Upper lobe of left lung (tissue), 6 donors: ENCODE results near the gene MYO18B. TPM values are rescaled to one million over a fixed set of nuclear protein-coding genes. Genes with fewer than 3 reads are reported as not detected.

Source experiments
- ATAC-seq, 2 donors: fragments of 200-7000 bp; cut with Tn5 transposase; one replicate each; pipeline ENCODE4 v1.9.1; 2022; ENCODE audit warnings: mild to moderate bottlenecking in 2 of 2, moderate library complexity in 2 of 2; ENCODE audit not compliant: low FRiP score in 2 of 2
- DNase-seq, 2 donors: peaks; one replicate each; pipeline ENCODE4 v3.0.0-alpha.2; 2019 to 2020
- H3K27ac ChIP-seq, 4 donors: fragments of 200-600 bp; sonication (generic); one replicate each; pipeline ENCODE4 v1.5.1; 2016 to 2019
- H3K27me3 ChIP-seq, 4 donors: fragments of 200-600 bp; sonication (generic); one replicate each; pipeline ENCODE4 v1.5.1; 2017 to 2019
- H3K36me3 ChIP-seq, 4 donors: fragments of 200-600 bp; sonication (generic); one replicate each; pipeline ENCODE4 v1.5.1; 2016 to 2019
- H3K4me1 ChIP-seq, 4 donors: fragments of 200-600 bp; sonication (generic); one replicate each; pipeline ENCODE4 v1.5.1; 2018 to 2019
- H3K4me3 ChIP-seq, 4 donors: fragments of 200-600 bp; sonication (generic); one replicate each; pipeline ENCODE4 v1.5.1; 2017 to 2019; ENCODE audit warnings: mild to moderate bottlenecking in 2 of 4, moderate library complexity in 1 of 4
- H3K9me3 ChIP-seq, 4 donors: fragments of 200-600 bp; sonication (generic); one replicate each; pipeline ENCODE4 v1.5.1; 2018 to 2019
- EP300 ChIP-seq, 4 donors: sonication (generic); formaldehyde crosslinking; IDR thresholded peaks; one replicate each; pipeline ENCODE4 v1.5.1; 2017; ENCODE audit warnings: antibody characterized with exemption in 4 of 4, control low read depth in 2 of 4
- POLR2A ChIP-seq, 4 donors: fragments of 450-650 bp; IDR thresholded peaks; one replicate each; pipeline ENCODE4 v1.5.1; 2016 to 2017; ENCODE audit warnings: antibody characterized with exemption in 4 of 4, mild to moderate bottlenecking in 2 of 4
- POLR2AphosphoS5 ChIP-seq, 2 donors: sonication (generic); formaldehyde crosslinking; IDR thresholded peaks; one replicate each; pipeline ENCODE4 v1.5.1; 2017; ENCODE audit warnings: antibody characterized with exemption in 2 of 2
- WGBS, 2 donors: methylation state at CpG; one replicate each; pipeline ENCODE4 v1.1.5; 2017 to 2018; 5-methylcytosine and 5-hydroxymethylcytosine counted together
- total RNA-seq, 6 donors: library from RNA; depleted of rRNA in 4 of 6; stranded (reverse); fragments of >200 nt in 4 of 6; gene quantifications; one replicate each; pipeline versions ENCODE4 v1.1.0 to v1.2.1, GENCODE V29; 2016 to 2021
- TF ChIP-seq, protein P1 (sequence below), 6 experiments: fragments of 450-650 bp in 4 of 6; fragments of 200-600 bp in 2 of 6; sonication (generic) in 2 of 6; IDR thresholded peaks; one replicate each; pipeline ENCODE4 v1.5.1; 2016 to 2019; ENCODE audit warnings: antibody characterized with exemption in 6 of 6
- donor health status: DM: no; HTN: no; CAD: no; lungs with moderate emphysema.
- donor health status: DM: no; HTN: yes; CAD: no; lungs with severe emphysema.

Gene MYO18B
- total RNA-seq, 6 donors from 2014 or later, result 0.09 to 1.3 (median 0.17) TPM; not detected in 3

DNA sequence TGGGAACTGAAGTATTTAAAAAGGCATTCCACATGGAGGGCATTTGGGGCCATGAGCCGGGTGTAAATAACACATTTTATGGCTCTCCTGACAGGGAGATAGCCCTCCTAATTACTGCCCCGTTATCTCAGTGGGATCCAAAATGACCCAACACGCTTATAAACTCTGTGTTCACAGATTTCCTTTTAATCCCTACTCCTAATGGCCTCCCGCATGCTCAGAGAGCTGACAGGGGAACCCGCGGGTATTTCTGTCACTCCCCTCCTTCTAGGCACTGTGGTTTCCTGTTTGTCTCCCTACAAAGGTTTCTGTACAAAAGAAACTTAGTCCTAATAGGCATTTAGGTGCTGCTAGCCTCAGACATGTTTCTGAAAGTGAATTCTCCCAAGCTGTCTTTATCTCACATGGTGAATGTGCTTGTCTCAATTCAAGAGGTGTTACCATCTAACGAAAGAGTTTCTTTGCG, 224.5 kb downstream of the MYO18B start:
- Histone ChIP-seq H3K36me3 (no peaks in the 10 kb centered on the region), H3K4me1 (no peaks in the 10 kb centered on the region), H3K27me3 (no peaks in the 10 kb centered on the region), H3K27ac (no peak overlapping the region), H3K9me3 (no peaks in the 10 kb centered on the region), H3K4me3 (no peak overlapping the region)
- 7 to 13% methylated on average over 8 of the region's 8 CpGs for WGBS, 2 donors
- ATAC-seq, result no peak
- no peak for DNase-seq
- TF ChIP-seq POLR2A (IDR thresholded peaks at IDR 0.05) (no peak), EP300 (IDR thresholded peaks at IDR 0.05) (no peak), POLR2AphosphoS5 (IDR thresholded peaks at IDR 0.05) (no peak)
- TF ChIP-seq, protein P1, sequence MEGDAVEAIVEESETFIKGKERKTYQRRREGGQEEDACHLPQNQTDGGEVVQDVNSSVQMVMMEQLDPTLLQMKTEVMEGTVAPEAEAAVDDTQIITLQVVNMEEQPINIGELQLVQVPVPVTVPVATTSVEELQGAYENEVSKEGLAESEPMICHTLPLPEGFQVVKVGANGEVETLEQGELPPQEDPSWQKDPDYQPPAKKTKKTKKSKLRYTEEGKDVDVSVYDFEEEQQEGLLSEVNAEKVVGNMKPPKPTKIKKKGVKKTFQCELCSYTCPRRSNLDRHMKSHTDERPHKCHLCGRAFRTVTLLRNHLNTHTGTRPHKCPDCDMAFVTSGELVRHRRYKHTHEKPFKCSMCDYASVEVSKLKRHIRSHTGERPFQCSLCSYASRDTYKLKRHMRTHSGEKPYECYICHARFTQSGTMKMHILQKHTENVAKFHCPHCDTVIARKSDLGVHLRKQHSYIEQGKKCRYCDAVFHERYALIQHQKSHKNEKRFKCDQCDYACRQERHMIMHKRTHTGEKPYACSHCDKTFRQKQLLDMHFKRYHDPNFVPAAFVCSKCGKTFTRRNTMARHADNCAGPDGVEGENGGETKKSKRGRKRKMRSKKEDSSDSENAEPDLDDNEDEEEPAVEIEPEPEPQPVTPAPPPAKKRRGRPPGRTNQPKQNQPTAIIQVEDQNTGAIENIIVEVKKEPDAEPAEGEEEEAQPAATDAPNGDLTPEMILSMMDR (IDR thresholded peaks at IDR 0.05), result no peak

DNA sequence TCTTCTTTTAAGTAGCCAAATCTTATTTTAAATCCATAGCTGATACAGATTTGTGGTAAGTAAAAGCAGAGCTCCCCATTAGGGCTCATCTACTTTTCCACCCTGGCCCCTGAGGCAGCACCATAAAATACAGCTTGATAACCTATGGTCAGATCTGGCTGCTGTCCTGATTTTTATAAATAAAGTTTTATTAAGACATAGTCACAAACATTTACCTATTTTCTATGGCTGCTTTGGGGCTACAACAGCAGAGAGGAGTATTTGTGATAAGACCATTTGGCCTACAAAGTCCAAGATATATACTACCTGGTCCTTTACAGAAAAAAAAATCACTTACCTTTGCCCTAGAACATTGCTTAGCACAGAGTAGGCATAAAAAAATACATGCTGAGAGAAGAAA, 227.3 kb downstream of the MYO18B start:
- Histone ChIP-seq H3K4me1 (no peaks in the 10 kb centered on the region), H3K9me3 (no peaks in the 10 kb centered on the region), H3K4me3 (no peak overlapping the region), H3K27ac (no peak overlapping the region), H3K36me3 (no peaks in the 10 kb centered on the region), H3K27me3 (no peaks in the 10 kb centered on the region)
- DNase-seq, result no peak
- TF ChIP-seq, protein P1 (IDR thresholded peaks at IDR 0.05), result no peak
- TF ChIP-seq POLR2AphosphoS5 (IDR thresholded peaks at IDR 0.05), result no peak
- no peak for TF ChIP-seq POLR2A (IDR thresholded peaks at IDR 0.05)
- TF ChIP-seq EP300 (IDR thresholded peaks at IDR 0.05), result no peak
- no peak for ATAC-seq

DNA sequence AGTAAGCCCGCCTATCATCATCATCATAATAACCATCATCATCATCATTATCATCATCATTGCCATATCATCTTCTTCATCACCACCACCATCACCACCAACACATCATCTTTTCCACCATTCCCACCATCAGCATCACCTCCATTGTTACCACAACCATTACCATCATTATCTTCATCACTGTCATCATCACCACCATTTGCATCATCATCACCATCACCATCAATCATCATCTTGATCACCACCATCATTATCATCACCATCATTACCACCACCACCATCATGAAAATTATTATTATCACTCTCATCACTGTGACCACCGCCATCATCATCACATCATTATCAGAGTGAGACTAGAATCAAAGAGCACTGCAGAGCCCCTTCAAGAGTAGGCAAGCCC, 227.9 kb downstream of the MYO18B start:
- 86 to 87% methylated on average over 2 of the region's 2 CpGs for WGBS, 2 donors
- no peaks in the 10 kb centered on the region for H3K4me1 ChIP-seq

DNA sequence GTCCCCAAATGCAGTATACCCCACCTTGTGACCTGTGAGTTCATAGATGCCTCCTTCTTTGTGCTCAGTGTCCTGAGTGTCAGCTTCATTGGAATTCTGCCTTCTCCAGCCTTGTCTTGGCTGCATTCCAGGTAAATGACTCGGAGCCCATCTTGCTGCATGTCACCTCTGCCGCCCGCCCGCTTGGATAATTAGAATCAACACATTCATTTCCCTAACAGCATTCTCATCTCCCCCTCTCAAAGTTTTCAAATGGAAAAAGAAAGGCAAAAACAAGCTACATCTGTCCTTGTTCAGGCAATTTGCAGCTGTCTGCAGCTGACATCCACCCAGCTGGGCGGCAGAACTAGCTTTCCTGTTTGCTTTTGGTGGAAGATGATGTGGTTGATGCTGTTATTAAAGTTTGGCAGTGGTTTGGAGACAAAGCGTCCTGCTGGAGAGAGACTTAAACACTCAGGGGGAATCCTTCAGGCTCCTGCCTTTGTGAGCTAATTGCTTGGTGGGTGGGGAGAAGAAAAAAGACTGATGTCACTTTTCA, 228.5 kb downstream of the MYO18B start:
- no peak for DNase-seq
- H3K27me3 ChIP-seq, result no peaks in the 10 kb centered on the region
- no peak overlapping the region for H3K4me3 ChIP-seq
- H3K4me1 ChIP-seq, result no peaks in the 10 kb centered on the region
- H3K9me3 ChIP-seq, result no peaks in the 10 kb centered on the region
- TF ChIP-seq, protein P1 (IDR thresholded peaks at IDR 0.05), result no peak
- no peak for TF ChIP-seq EP300 (IDR thresholded peaks at IDR 0.05)
- TF ChIP-seq POLR2A (IDR thresholded peaks at IDR 0.05), result no peak
- no peak for TF ChIP-seq POLR2AphosphoS5 (IDR thresholded peaks at IDR 0.05)
- no peaks in the 10 kb centered on the region for H3K36me3 ChIP-seq
- WGBS, 2 donors, result 33 to 35% methylated on average over 6 of the region's 6 CpGs
- no peak for ATAC-seq
- H3K27ac ChIP-seq, result no peak overlapping the region

More for the DNA sequence above, 227.9 kb downstream of the MYO18B start:
- no peaks in the 10 kb centered on the region for H3K36me3 ChIP-seq
- no peak for ATAC-seq
- H3K27me3 ChIP-seq, result no peaks in the 10 kb centered on the region
- no peak overlapping the region for H3K27ac ChIP-seq
- no peak overlapping the region for H3K4me3 ChIP-seq
- H3K9me3 ChIP-seq, result no peaks in the 10 kb centered on the region
- no peak for TF ChIP-seq POLR2AphosphoS5 (IDR thresholded peaks at IDR 0.05)
- TF ChIP-seq EP300 (IDR thresholded peaks at IDR 0.05), result no peak
- TF ChIP-seq, protein P1 (IDR thresholded peaks at IDR 0.05), result no peak
- TF ChIP-seq POLR2A (IDR thresholded peaks at IDR 0.05), result no peak
- DNase-seq, result no peak
